Spleen (tissue), 7 donors: ENCODE results near the gene PARD3B.

Source experiments
- CTCF ChIP-seq, 11 experiments: fragments of 200-600 bp in 7 of 11; fragments of 450-650 bp in 4 of 11; sonication (generic) in 4 of 11; IDR thresholded peaks in 8 of 11; conservative IDR thresholded peaks in 3 of 11; 1 replicate in 7 of 11; 2 replicates in 4 of 11; pipeline versions ENCODE4 v1.4.0 to v1.8.0; 2016 to 2021; ENCODE audit warnings: antibody characterized with exemption in 11 of 11, inconsistent platforms in 4 of 11, mild to moderate bottlenecking in 1 of 11
- POLR2A ChIP-seq, 3 donors: fragments of 450-650 bp; IDR thresholded peaks; one replicate each; pipeline ENCODE4 v1.5.1; 2017; ENCODE audit warnings: antibody characterized with exemption in 3 of 3, mild to moderate bottlenecking in 1 of 3
- POLR2AphosphoS5 ChIP-seq, 3 donors: sonication (generic); formaldehyde crosslinking; IDR thresholded peaks; one replicate each; pipeline ENCODE4 v1.5.1; 2017; ENCODE audit warnings: antibody characterized with exemption in 3 of 3
- donor health status: DM: no; HTN: no; CAD: no; lungs with moderate emphysema.
- donor health status: DM: no; HTN: no; CAD: no.
- donor health status: DM: no; HTN: no; CAD: no.

GRCh38 chr2:204535764-204536163 is 9.5 kb upstream of the PARD3B start:
- TF ChIP-seq CTCF (IDR thresholded peaks at IDR 0.05 in 8 of 11, conservative IDR thresholded peaks at IDR 0.05 in 3 of 11) (no peak), POLR2A (IDR thresholded peaks at IDR 0.05) (no peak), POLR2AphosphoS5 (IDR thresholded peaks at IDR 0.05) (no peak)
